ENCODE data around the gene ALK. TPM values are rescaled to one million over a fixed set of nuclear protein-coding genes. Genes with fewer than 3 reads are reported as not detected.

Gene ALK
- total RNA-seq, 2 donors from 2014 or later: not detected

- Mint-ChIP-seq H3K9me3 (no peaks in the 10 kb centered on the region), H3K4me3 (no peak overlapping the region), H3K27ac (no peak overlapping the region), H3K4me1 (ENCODE audit: low read depth in 2 of 2) (no peaks in the 10 kb centered on the region), H3K27me3 (peaks cover 7 to 16% of the 10 kb centered on the region in 2 donors), H3K36me3 (no peaks in the 10 kb centered on the region)
- ATAC-seq (no peak), DNase-seq (ENCODE audit: low spot score) (no peak)
Observed at GRCh38 chr2:29336341-29337241, 584.8 kb downstream of the ALK start.

DNA sequence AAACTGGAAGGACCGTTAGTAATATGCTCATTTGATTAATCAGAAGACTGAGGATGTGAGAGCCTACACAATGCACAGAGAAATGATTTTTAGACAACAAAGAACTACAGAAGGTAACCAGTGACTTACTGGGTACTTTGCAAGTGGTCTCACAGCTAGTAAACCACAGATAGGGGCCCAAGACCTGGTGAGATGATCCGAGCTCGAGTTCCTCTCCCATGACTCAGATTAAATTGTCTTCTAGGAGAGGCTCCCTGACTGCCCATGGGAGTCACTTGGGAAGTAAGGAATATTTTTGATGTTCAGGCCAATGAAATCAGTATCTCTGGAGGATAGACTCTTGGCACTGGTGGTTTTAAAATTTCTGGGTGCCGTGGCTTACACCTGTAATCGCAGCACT is 586.0 kb downstream of the ALK start:
- DNase-seq (ENCODE audit: low spot score): no peak
- no peak overlapping the region for H3K27ac Mint-ChIP-seq

GRCh38 chr2:29334706-29335105 is 586.7 kb downstream of the ALK start:
- H3K9me3 Mint-ChIP-seq: no peaks in the 10 kb centered on the region
- no peak overlapping the region for H3K27ac Mint-ChIP-seq
- H3K27me3 Mint-ChIP-seq: peaks cover 7 to 16% of the 10 kb centered on the region in 2 donors
- H3K4me1 Mint-ChIP-seq (ENCODE audit: low read depth in 2 of 2): no peaks in the 10 kb centered on the region
- H3K36me3 Mint-ChIP-seq: no peaks in the 10 kb centered on the region
- no peak for DNase-seq (ENCODE audit: low spot score)
- no peak for ATAC-seq
- no peak overlapping the region for H3K4me3 Mint-ChIP-seq

More for the DNA sequence above, 586.0 kb downstream of the ALK start:
- no peaks in the 10 kb centered on the region for H3K36me3 Mint-ChIP-seq
- H3K4me3 Mint-ChIP-seq: no peak overlapping the region
- no peaks in the 10 kb centered on the region for H3K4me1 Mint-ChIP-seq (ENCODE audit: low read depth in 2 of 2)
- ATAC-seq: no peak
- peaks cover 7 to 16% of the 10 kb centered on the region in 2 donors for H3K27me3 Mint-ChIP-seq
- H3K9me3 Mint-ChIP-seq: no peaks in the 10 kb centered on the region

GRCh38 chr2:29332540-29332939 is 588.8 kb downstream of the ALK start:
- no peaks in the 10 kb centered on the region for H3K36me3 Mint-ChIP-seq
- peaks cover 0 to 9% of the 10 kb centered on the region in 2 donors for H3K27me3 Mint-ChIP-seq
- no peak overlapping the region for H3K27ac Mint-ChIP-seq
- H3K4me3 Mint-ChIP-seq: no peak overlapping the region
- no peaks in the 10 kb centered on the region for H3K9me3 Mint-ChIP-seq
- H3K4me1 Mint-ChIP-seq (ENCODE audit: low read depth in 2 of 2): no peaks in the 10 kb centered on the region
- ATAC-seq: no peak
- no peak for DNase-seq (ENCODE audit: low spot score)

- ATAC-seq (no peak), DNase-seq (ENCODE audit: low spot score) (no peak)
- H3K4me1 Mint-ChIP-seq (ENCODE audit: low read depth in 2 of 2): peaks cover 9 to 11% of the 10 kb centered on the region in 2 donors
- no peaks in the 10 kb centered on the region for H3K9me3 Mint-ChIP-seq
- H3K27me3 Mint-ChIP-seq: peaks cover 0 to 12% of the 10 kb centered on the region in 2 donors
- H3K36me3 Mint-ChIP-seq: no peaks in the 10 kb centered on the region
- H3K27ac Mint-ChIP-seq: no peak overlapping the region
- H3K4me3 Mint-ChIP-seq: no peak overlapping the region
Observed at GRCh38 chr2:29329899-29330298, 591.5 kb downstream of the ALK start.

DNA sequence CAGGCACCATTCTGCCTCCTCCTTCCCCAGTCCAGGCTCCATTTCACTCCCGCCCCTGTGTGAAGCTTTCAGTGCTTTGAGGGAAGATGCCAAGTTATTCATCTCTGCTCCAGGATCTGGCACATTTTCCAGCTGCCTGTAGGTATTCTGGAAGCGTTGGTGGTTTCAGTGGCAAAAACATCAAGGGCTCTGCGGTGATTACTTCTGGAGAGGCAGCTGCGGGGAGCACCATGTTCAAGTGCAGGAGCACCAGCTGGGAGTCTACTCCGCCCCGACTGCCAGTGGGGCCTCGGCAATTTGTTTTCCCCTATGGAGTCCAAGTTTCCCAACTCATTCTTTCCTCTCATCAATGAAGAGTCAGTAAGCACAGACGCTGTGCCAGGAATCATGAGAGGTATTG is 594.5 kb downstream of the ALK start:
- Mint-ChIP-seq H3K9me3 (no peaks in the 10 kb centered on the region), H3K4me1 (ENCODE audit: low read depth in 2 of 2) (peaks cover 26 to 33% of the 10 kb centered on the region in 2 donors), H3K36me3 (no peaks in the 10 kb centered on the region), H3K4me3 (no peak overlapping the region), H3K27me3 (peaks cover 0 to 6% of the 10 kb centered on the region in 2 donors), H3K27ac (no peak overlapping the region)
- ATAC-seq (no peak), DNase-seq (ENCODE audit: low spot score) (no peak)

- Mint-ChIP-seq H3K4me1 (ENCODE audit: low read depth in 2 of 2) (peaks cover 33 to 44% of the 10 kb centered on the region in 2 donors), H3K27ac (peak overlapping the region in 1 of 2 donors; percentile 47), H3K4me3 (no peak overlapping the region), H3K27me3 (peaks cover 0 to 9% of the 10 kb centered on the region in 2 donors), H3K9me3 (no peaks in the 10 kb centered on the region), H3K36me3 (no peaks in the 10 kb centered on the region)
- peak in 1 of 2 donors; percentile 68 for ATAC-seq
- DNase-seq (ENCODE audit: low spot score): no peak
Observed at GRCh38 chr2:29325544-29325943, 595.8 kb downstream of the ALK start.

- no peak for DNase-seq (ENCODE audit: low spot score)
- Mint-ChIP-seq H3K9me3 (no peaks in the 10 kb centered on the region), H3K4me3 (no peak overlapping the region), H3K27me3 (peaks cover 0 to 19% of the 10 kb centered on the region in 2 donors), H3K27ac (peak overlapping the region; percentile 44 to 47), H3K36me3 (no peaks in the 10 kb centered on the region), H3K4me1 (ENCODE audit: low read depth in 2 of 2) (peaks cover 40 to 53% of the 10 kb centered on the region in 2 donors)
- no peak for ATAC-seq
Observed at GRCh38 chr2:29323961-29324360, 597.4 kb downstream of the ALK start.

GRCh38 chr2:29323301-29323700 is 598.1 kb downstream of the ALK start:
- Mint-ChIP-seq H3K4me3 (no peak overlapping the region), H3K27me3 (peaks cover 0 to 19% of the 10 kb centered on the region in 2 donors), H3K27ac (peak overlapping the region in 1 of 2 donors; percentile 75), H3K9me3 (no peaks in the 10 kb centered on the region), H3K4me1 (ENCODE audit: low read depth in 2 of 2) (peaks cover 42 to 53% of the 10 kb centered on the region in 2 donors), H3K36me3 (no peaks in the 10 kb centered on the region)
- ATAC-seq (no peak), DNase-seq (ENCODE audit: low spot score) (no peak)

DNA sequence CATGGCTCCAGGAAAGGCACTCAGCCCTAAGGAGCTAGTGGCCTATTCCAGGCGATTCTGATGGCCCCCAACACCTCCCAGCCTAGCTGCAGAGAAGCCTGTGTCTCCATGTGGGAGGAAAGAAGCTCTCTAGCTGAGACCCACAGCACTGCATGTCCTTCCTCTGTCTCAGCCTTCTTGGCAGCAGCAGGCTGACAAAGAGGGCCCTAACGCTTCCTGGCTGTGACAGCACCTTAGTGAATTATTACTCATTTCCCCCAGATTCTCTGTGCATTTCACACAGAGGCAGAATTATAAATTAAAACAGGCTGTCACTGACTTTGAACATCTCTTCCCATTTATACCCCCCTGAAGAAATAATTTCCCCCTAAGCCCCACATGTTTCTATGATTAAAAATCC is 599.4 kb downstream of the ALK start:
- DNase-seq (ENCODE audit: low spot score) (no peak), ATAC-seq (peak; percentile 69 to 76)
- no peaks in the 10 kb centered on the region for H3K9me3 Mint-ChIP-seq
- peaks cover 53 to 65% of the 10 kb centered on the region in 2 donors for H3K4me1 Mint-ChIP-seq (ENCODE audit: low read depth in 2 of 2)
- peaks cover 0 to 21% of the 10 kb centered on the region in 2 donors for H3K27me3 Mint-ChIP-seq
- H3K36me3 Mint-ChIP-seq: no peaks in the 10 kb centered on the region
- peak overlapping the region; percentile 49 to 75 for H3K27ac Mint-ChIP-seq
- H3K4me3 Mint-ChIP-seq: peak overlapping the region; percentile 60

- Mint-ChIP-seq H3K4me3 (no peak overlapping the region), H3K27ac (no peak overlapping the region), H3K9me3 (no peaks in the 10 kb centered on the region), H3K4me1 (ENCODE audit: low read depth in 2 of 2) (peaks cover 69 to 80% of the 10 kb centered on the region in 2 donors), H3K36me3 (no peaks in the 10 kb centered on the region), H3K27me3 (peaks cover 0 to 21% of the 10 kb centered on the region in 2 donors)
- no peak for ATAC-seq
- DNase-seq (ENCODE audit: low spot score): no peak
Observed at GRCh38 chr2:29317801-29318485, 603.4 kb downstream of the ALK start.

DNA sequence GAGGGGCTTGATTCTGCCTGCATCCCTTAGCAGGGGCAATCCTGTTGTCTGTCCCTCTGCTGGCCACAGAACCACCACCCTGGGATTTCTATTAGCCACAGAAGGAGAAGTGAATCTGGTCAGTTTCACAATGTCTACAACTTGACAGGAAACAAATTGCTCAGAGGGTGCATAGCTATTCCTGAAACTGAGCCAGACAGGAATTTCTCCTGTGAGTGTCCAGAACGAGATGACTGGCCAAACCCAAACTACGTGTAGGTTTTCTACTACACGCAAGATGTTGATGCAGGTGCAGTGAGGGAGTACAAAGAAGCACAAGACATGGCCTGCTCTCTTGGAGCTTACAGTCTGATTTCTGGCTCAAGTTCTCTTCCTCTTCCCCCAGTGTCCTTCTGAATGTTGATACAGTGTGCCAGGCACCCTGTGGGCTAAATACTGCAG is 604.3 kb downstream of the ALK start:
- ATAC-seq (no peak), DNase-seq (ENCODE audit: low spot score) (no peak)
- Mint-ChIP-seq H3K9me3 (no peaks in the 10 kb centered on the region), H3K36me3 (no peaks in the 10 kb centered on the region), H3K4me3 (peak overlapping the region; percentile 51), H3K27ac (peak overlapping the region in 1 of 2 donors; percentile 24), H3K4me1 (ENCODE audit: low read depth in 2 of 2) (peaks cover 66 to 77% of the 10 kb centered on the region in 2 donors), H3K27me3 (peaks cover 0 to 21% of the 10 kb centered on the region in 2 donors)

DNA sequence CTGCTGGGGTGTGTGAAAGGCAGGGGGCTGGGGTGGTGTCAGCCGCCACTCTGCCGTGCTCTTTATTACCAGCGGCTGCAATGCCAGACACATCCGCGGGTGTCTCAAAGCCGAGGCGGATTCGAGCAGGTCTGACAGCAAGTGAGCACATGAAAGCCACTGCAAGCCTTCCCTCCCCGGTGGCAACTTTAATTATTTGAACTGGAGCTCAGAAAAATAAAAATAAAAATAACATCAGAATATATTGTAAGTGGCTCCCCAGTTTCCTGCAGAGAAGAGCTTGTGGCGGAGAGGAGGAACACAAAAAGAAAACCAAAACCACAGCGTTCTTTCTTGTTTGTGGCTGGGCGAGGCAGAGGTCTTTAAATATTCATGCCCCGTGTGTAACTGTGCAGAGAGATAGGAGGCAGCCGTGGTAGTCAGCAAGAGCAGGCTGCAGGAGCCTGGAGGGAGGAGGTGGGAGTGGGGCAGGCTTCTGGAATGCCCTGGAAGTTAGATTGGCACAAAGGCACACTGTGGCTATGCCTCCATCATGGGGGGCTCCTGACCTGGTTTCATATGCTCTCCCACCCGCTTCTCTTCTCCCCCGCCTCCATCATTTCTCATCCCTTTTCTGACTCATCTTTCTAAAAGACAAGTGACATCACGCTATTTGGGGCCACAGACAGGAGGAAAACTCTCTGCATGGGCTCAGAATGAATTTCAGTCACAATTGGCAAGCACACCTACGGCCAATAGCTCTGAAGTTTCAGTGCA is 606.4 kb downstream of the ALK start:
- Mint-ChIP-seq H3K4me3 (peak overlapping the region; percentile 82), H3K27ac (peak overlapping the region; percentile 80 to 83), H3K9me3 (no peaks in the 10 kb centered on the region), H3K4me1 (ENCODE audit: low read depth in 2 of 2) (peaks cover 65 to 78% of the 10 kb centered on the region in 2 donors), H3K27me3 (peaks cover 0 to 23% of the 10 kb centered on the region in 2 donors), H3K36me3 (no peaks in the 10 kb centered on the region)
- DNase-seq (ENCODE audit: low spot score) (no peak), ATAC-seq (peak; percentile 83 to 88)

Measured in natural killer cell treated with Interleukin-12 subunit alpha and Interleukin-12 subunit beta and Interleukin-15 and Interleukin-18, amount 100 ng/mL, for 72 hours (primary cell).